ENCODE data around the gene KCTD2.

KCTD2 gene

DNA sequence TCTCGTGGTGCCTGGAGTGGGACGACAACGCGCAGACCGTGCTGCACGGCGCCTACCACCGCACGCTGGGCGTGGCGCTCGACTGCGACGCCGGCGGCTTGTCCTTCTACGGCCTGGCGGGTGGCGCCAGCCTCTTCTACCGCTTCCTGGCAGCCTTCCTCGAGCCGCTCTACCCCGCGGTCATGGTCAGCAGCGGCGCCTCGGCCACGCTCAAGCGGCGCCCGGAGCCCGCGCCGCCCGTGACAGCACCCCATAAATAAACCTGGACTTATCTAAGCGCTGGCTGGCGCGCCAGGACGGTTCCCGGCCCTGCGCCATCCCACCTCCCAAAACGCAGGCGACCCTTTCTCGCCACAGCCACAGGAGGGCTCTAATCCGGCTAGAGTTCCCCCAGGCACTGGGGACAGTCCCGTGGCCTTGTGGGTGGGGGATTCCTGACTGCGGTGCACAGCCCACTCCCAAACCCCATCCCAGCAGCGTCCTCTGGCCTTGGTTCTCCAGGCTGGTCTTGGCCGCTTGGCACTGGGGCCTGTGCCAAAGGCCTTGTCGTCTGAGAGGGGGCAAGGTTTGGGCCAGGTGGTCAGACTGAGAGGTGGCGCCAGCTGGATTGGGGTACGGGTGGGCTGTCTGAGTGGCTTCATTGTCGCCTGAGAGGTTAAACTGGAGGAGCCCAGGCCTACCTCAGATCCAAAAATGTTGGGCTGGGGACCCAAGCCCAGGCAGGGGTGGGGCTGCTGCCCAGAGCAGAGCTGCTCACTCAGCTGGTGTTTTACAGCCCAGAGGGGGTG, 30.7 kb downstream of the KCTD2 start:
- no peak overlapping the region for H3K4me3 ChIP-seq (ENCODE audit: control insufficient read depth, low read depth, low read length)
- no peak for DNase-seq (ENCODE audit: low read depth)
- TF ChIP-seq, protein P1, sequence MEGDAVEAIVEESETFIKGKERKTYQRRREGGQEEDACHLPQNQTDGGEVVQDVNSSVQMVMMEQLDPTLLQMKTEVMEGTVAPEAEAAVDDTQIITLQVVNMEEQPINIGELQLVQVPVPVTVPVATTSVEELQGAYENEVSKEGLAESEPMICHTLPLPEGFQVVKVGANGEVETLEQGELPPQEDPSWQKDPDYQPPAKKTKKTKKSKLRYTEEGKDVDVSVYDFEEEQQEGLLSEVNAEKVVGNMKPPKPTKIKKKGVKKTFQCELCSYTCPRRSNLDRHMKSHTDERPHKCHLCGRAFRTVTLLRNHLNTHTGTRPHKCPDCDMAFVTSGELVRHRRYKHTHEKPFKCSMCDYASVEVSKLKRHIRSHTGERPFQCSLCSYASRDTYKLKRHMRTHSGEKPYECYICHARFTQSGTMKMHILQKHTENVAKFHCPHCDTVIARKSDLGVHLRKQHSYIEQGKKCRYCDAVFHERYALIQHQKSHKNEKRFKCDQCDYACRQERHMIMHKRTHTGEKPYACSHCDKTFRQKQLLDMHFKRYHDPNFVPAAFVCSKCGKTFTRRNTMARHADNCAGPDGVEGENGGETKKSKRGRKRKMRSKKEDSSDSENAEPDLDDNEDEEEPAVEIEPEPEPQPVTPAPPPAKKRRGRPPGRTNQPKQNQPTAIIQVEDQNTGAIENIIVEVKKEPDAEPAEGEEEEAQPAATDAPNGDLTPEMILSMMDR (IDR thresholded peaks at IDR 0.05; ENCODE audit: control insufficient read depth, insufficient read depth, low read depth, low read length, missing control alignments), result no peak

GRCh38 chr17:75078284-75079022, 31.4 kb downstream of the KCTD2 start:
- TF ChIP-seq, protein P1 (IDR thresholded peaks at IDR 0.05; ENCODE audit: control insufficient read depth, insufficient read depth, low read depth, low read length, missing control alignments), result no peak

GRCh38 chr17:75079023-75079373, 32.0 kb downstream of the KCTD2 start:
- no peak overlapping the region for H3K4me3 ChIP-seq (ENCODE audit: control insufficient read depth, low read depth, low read length)
- TF ChIP-seq, protein P1 (IDR thresholded peaks at IDR 0.05; ENCODE audit: control insufficient read depth, insufficient read depth, low read depth, low read length, missing control alignments), result no peak
- DNase-seq (ENCODE audit: low read depth), result no peak

More at GRCh38 chr17:75078284-75079022, 31.4 kb downstream of the KCTD2 start:
- H3K4me3 ChIP-seq (ENCODE audit: control insufficient read depth, low read depth, low read length), result no peak overlapping the region
- DNase-seq (ENCODE audit: low read depth), result no peak

GRCh38 chr17:75081611-75082540, 34.9 kb downstream of the KCTD2 start:
- DNase-seq (ENCODE audit: low read depth), result no peak

DNA sequence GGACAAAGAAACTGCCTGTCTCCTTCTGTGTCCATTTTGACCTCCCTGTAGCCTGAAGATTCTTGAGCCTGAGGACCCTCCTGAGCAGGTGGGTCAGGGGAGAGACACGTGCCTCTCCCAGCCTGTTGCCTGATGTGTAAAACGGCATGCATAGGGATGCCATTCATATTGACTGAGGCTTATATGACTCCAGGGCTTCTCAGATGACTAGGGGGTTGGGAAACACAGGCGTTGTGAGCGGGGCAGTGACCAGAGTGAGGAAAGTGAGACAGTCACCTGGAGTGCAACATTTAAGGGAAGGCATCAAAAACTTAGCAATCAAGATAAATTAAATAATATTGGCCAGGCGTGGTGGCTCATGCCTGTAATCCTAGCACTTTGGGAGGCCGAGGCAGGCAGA, 35.7 kb downstream of the KCTD2 start:
- DNase-seq (ENCODE audit: low read depth), result no peak
- H3K4me3 ChIP-seq (ENCODE audit: control insufficient read depth, low read depth, low read length), result no peak overlapping the region
- TF ChIP-seq, protein P1 (IDR thresholded peaks at IDR 0.05; ENCODE audit: control insufficient read depth, insufficient read depth, low read depth, low read length, missing control alignments), result no peak

More at GRCh38 chr17:75081611-75082540, 34.9 kb downstream of the KCTD2 start:
- no peak overlapping the region for H3K4me3 ChIP-seq (ENCODE audit: control insufficient read depth, low read depth, low read length)
- TF ChIP-seq, protein P1 (IDR thresholded peaks at IDR 0.05; ENCODE audit: control insufficient read depth, insufficient read depth, low read depth, low read length, missing control alignments), result no peak

- no peak for DNase-seq (ENCODE audit: low read depth)
- no peak overlapping the region for H3K4me3 ChIP-seq (ENCODE audit: control insufficient read depth, low read depth, low read length)
- TF ChIP-seq, protein P1 (IDR thresholded peaks at IDR 0.05; ENCODE audit: control insufficient read depth, insufficient read depth, low read depth, low read length, missing control alignments), result no peak
Observed at GRCh38 chr17:75084039-75084660, 37.1 kb downstream of the KCTD2 start.
